Cerebellar nuclear complex (tissue), 1 donor: ENCODE data around the gene PHKB.
"Not testable (repeated sequence)": the region's sequence is repeated elsewhere in the genome, so short reads cannot be mapped to it uniquely, and the experiment has no call there.

Experiments
- DNase-seq, 2 experiments: peaks; one replicate each; lab custom pipeline; 2025; lab: John Stamatoyannopoulos, UW

PHKB gene

GRCh38 chr16:47460711-47461597 is at the start of gene PHKB, which contains the start of gene ITFG1:
Gene PHKB (plus strand): TSS chr16:47461331. CDS start chr16:47461351, 20 bp downstream.
Gene ITFG1 (minus strand): TSS chr16:47461063. CDS start chr16:47461045, 18 bp downstream.
- DNase-seq, result peak; percentile 4 to 51

- DNase-seq, result no peak
Observed at GRCh38 chr16:47413041-47413440, 48.1 kb upstream of the PHKB start.

GRCh38 chr16:47416869-47417268 is 44.3 kb upstream of the PHKB start:
- DNase-seq, result no peak

DNA sequence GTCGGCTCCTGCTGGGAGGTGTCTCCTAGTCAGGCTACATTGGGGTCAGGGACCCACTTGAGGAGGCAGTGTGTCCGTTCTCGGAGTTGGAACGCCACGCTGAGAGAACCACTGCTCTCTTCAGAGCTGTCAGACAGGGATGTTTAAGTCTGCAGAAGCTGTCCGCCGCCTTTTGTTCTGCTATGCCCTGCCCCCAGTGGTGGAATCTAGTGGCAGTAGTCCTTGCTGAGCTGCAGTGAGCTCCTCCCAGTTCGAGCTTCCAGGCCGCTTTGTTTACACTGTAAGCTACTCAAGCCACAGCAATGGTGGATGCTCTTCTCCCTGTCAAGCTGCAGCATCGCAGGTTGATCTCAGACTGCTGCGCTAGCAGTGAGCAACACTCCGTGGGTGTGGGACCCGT is 36.3 kb upstream of the PHKB start:
- DNase-seq, result no peak

GRCh38 chr16:47426806-47427205 is 34.3 kb upstream of the PHKB start:
- no peak for DNase-seq

DNA sequence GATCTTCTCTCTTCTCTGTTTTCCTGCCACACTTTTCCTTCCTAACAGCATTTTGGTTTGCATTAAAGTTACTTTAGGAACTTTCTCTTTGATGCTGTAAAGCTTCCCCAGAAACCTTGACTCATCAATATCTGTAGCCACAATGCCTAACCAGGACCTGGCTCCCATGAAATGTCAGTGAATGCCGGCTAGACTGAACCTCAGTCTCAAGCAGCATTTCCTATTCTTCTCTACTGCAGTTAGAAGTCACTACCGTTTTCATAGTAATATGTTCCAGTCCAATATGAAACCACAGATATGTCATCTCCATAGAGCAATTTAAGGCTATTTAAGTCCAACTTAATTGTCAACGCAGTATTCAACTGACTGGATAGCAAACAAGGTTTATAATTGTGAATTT is 29.2 kb upstream of the PHKB start:
- DNase-seq, result no peak

DNA sequence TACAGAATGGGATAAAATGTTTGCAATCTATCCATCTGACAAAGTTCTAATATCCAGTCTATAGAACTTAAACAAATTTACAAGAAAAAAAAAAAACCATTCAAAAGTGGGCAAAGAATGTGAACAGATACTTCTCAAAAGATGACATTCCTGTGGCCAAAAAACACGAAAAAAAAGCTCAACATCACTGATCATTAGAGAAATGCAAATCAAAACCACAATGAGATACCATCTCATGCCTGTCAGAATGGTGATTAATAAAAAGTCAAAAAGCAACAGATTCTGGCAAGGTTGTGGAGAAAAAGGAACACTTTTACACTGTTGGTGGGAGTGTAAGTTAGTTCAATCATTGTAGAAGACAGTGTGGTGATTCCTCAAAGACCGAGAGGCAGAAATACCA is 26.9 kb upstream of the PHKB start:
- not testable (repeated sequence) for DNase-seq

DNA sequence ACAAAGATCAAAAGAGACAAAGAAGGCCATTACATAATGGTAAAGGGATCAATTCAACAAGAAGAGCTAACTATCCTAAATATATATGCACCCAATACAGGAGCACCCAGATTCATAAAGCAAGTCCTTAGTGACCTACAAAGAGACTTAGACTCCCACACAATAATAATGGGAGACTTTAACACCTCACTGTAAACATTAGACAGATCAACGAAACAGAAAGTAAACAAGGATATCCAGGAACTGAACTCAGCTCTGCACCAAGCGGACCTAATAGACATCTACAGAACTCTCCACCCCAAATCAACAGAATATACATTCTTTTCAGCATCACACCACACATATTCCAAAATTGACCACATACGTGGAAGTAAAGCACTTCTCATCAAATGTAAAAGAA is 21.1 kb upstream of the PHKB start:
- DNase-seq, result not testable (repeated sequence)

DNA sequence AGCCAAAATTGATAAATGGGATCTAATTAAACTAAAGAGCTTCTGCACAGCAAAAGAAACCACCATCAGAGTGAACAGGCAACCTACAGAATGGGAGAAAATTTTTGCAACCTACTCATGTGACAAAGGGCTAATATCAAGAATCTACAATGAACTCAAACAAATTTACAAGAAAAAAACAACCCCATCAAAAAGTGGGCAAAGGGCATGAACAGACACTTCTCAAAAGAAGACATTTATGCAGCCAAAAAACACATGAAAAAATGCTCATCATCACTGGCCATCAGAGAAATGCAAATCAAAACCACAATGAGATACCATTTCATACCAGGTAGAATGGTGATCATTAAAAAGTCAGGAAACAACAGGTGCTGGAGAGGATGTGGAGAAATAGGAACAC is 18.2 kb upstream of the PHKB start:
- DNase-seq, result not testable (repeated sequence)

DNA sequence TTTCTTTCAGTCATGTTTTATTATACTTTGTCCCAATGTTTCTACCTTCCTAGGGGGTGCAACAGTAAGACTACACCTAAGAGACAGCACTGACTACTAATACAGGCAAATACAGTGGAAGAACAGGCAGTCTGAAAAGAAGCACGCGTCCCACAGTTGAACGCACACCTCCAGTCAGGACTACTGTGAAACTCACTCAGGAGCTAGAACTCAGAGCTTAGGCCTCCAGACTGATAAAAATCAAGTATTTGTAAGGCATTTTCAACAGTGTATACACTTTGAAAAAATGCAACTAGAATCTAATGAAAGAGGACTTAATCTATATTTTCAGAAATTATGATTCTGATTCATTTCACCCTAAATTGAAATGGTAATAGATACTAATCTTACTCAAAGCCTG is 14.7 kb upstream of the PHKB start:
- DNase-seq, result no peak

GRCh38 chr16:47448830-47449575 is 12.1 kb upstream of the PHKB start:
- DNase-seq, result no peak

DNA sequence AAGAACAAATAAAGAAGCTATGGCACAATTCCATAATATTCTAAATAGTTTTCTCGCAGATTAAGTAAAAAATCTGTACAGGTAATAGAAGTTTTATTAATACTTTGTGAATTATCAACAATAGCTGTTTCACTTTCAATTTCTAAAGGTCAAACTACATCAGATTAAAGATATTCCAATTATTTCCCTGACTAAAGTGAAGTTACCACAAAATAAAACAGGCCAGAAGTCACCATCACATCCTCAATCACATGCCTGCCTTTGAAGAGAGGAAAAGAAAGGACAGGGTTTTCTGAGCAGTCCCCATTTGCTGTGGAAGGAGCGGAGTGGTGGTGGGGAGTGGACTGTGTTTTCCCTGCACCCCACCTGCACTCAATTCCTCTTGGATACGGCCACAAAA is 11.3 kb upstream of the PHKB start:
- no peak for DNase-seq

DNA sequence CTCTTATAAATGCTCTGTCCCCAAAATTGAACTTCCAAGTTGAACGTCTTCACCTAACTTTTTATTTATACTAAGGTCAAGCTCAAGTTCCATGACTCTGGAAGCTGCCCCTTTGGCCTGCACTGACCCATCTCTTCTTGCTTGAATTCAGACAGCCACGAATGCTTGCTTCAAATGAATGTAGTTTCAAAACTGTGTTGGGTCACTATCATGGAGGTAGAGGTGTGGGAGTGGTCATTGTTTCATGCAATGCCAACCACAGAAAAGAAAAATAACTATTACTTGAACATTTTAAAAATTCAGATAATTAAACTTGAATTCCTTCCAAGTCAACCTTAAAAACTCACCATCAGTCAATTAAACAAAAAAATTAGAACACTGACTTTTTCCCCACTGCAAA is 2.8 kb upstream of the PHKB start:
- DNase-seq, result no peak

GRCh38 chr16:47459603-47460002 is 1.5 kb upstream of the PHKB start:
- no peak for DNase-seq

DNA sequence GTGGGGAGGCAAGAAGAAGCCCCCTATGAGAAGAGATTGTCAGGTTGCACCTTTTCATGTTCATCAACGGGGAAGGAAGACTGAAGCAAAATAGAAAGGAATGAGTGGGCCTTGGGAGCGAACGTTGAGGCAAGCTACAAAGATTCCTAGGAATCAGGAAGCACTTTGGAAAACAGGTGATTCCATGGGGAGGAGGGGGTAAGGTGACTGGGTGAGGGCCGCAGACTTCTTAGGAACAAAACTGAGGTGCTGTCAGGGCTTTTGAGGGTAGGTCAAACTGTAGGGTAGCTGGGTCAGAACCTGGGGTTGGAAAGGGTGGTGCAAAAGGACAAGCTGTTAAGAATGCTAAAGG is 796 bp upstream of the PHKB start:
- DNase-seq, result no peak

DNA sequence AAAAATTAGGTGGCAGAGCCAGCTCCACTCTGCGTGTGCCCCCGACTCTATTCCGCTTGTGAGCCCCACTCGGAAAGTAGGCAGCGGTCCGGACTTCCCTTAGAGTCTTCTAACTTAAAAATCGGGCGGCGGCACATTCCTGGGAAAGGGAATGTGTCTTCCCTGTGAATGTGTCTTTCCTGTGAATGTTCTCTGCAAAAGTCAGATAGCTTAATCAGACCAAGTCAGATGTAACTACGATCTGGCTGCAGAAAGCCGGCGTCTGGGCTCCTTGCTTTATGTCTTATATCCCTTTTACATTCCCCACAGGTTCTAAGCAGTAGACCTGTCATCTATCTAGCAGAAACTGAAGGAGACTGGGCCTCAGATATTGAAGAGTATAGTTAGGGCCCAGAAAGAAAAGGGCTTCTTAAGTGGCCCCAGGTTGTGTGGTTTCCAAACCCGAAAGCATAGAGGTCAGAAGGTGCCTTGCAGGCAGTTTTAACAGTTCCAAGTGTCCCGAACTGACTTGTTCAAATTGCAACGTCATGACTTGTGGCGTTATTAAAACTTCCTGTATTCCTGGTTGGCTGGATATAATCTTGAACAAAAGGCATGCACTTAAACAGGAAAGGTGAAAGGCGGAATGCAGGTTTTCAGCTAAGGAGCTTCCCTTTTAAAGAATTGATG is 601 bp downstream of the PHKB start:
- no peak for DNase-seq

DNA sequence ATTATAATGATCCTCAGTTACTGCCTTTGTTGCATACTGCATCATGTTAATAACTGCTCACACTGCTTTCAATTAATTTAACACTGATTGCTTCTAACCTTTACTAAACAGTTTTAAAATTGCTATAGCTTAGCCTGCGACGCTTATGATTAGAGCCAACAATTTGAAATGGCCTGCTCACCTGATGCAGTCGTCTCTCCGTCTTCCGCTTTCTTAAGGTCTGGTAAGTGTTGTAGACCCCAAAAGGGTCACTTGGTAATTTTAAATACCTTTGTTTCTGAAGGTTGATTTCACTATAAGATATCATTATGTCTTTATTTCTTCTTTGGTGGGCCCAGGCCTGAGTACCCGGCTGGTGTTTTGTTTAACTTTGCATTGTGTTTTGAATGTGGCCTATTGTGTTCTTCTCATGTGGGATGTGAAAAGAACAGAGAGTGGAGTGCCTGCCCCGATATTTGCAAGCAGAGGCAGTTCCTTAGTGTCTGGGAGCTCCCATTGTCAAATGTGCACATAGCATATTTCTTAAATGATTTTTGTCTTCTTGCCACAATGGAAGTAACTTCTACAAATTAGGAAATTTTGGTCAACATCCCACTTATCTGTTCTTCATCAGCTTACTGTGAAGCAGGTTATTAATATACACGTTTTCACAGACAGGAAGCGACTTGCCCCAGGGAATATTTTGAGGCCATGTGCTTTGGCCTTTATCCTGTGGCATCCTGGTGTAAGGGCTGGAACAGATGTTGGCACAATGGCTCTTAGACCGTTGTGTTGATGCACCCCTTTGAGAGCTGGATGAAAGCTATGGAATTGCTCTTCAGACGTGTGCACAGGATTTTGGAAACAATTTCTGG is 2.9 kb downstream of the PHKB start:
- no peak for DNase-seq

- no peak for DNase-seq
Observed at GRCh38 chr16:47465919-47466630, 4.9 kb downstream of the PHKB start.

DNA sequence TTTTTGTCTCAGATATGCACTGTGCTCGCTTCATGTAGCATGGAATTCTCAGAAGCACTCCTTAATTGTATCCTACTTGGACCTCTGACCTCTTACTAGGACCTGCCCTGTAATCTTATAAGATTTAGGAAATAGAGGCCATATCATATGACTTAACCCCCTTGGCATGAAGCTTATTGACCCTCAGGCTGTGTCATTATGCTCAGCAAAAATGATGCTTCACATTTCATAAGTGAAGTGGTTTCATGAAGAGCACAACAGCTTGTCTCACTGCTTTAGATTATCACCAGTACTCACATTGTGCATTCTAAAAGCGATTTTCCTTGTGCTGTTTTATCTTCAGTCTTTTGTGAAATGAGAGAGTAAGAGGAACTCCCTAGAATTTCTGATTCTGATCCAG is 6.4 kb downstream of the PHKB start:
- no peak for DNase-seq

DNA sequence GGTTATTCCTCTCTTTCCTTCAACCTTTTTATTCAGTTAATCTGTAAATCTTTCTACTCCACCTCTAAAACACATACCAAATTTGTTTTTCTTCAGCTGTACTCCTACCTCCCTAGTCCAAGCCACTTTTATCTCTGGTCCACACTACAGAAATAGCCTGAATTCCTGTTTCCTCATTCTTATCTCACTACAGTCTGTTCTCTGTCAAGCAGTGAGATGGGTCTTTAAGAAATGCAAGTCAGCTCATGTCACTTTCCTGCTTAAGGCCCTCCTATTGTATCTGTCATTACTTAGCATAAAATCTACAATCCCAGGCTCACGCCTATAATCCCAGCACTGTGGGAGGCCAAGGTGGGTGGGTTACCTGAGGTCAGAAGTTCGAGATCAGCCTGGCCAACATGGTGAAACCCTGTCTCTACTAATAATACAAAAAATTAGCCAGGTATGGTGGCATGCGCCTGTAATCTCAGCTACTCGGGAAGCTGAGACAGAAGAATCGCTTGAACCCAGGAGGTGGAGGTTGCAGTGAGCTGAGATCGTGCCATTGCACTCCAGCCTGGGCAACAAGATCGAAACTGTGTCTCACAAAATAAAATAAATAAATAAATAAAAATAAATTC is 7.0 kb downstream of the PHKB start:
- not testable (repeated sequence) for DNase-seq

GRCh38 chr16:47469227-47469626 is 8.1 kb downstream of the PHKB start:
- no peak for DNase-seq
